A673 (cell line): ENCODE results near the gene RIPOR3. TPM values are rescaled to one million over a fixed set of nuclear protein-coding genes. Genes with fewer than 3 reads are reported as not detected.

Experiments
- BruUV-seq: library from RNA; stranded (reverse); fragments of 400-500 nt; replicated peaks from 2 replicates; lab custom pipeline; 2021; lab: Mats Ljungman, UMichigan
- CTCF ChIA-PET: fragments of 300-600 bp; sonication (Branson Sonifier 250); formaldehyde crosslinking; loops from one replicate; lab custom pipeline; 2022; ENCODE audit warnings: antibody characterized with exemption; lab: Charles Lee
- POLR2A ChIA-PET: fragments of 300-600 bp; sonication (Branson Sonifier 250); formaldehyde crosslinking; loops from one replicate; lab custom pipeline; 2022; ENCODE audit warnings: antibody characterized with exemption; ENCODE audit not compliant: low non-redundant PET; lab: Charles Lee
- DNase-seq: peaks from one replicate; pipeline ENCODE4 v3.0.0-alpha.2; 2015; ENCODE audit warnings: low spot score
- H3K27ac ChIP-seq: fragments of 200-600 bp; sonication (generic); 2 replicates; pipeline ENCODE4 v1.5.1; 2016; ENCODE audit warnings: mixed run types, low read depth, mild to moderate bottlenecking, mixed read lengths, antibody characterized with exemption, low read length; ENCODE audit not compliant: poor library complexity, severe bottlenecking
- H3K27me3 ChIP-seq: fragments of 200-600 bp; sonication (generic); replicated peaks from 2 replicates; pipeline ENCODE4 v1.6.1; 2017; ENCODE audit warnings: mixed run types, low read depth, mild to moderate bottlenecking, mixed read lengths, antibody characterized with exemption, low read length; ENCODE audit not compliant: insufficient read depth, poor library complexity
- H3K36me3 ChIP-seq: fragments of 200-600 bp; sonication (generic); 2 replicates; pipeline ENCODE4 v1.6.1; 2016; ENCODE audit warnings: mixed run types, mild to moderate bottlenecking, mixed read lengths, antibody characterized with exemption, low read length; ENCODE audit not compliant: insufficient read depth, poor library complexity, severe bottlenecking
- H3K4me1 ChIP-seq: fragments of 200-600 bp; sonication (generic); 2 replicates; pipeline ENCODE4 v1.6.1; 2017; ENCODE audit warnings: mixed run types, mild to moderate bottlenecking, mixed read lengths, antibody characterized with exemption, low read length; ENCODE audit not compliant: insufficient read depth, poor library complexity, severe bottlenecking
- H3K4me3 ChIP-seq: fragments of 200-600 bp; sonication (generic); 2 replicates; pipeline ENCODE4 v1.5.1; 2016; ENCODE audit warnings: low read depth, mixed run types, mild to moderate bottlenecking, mixed read lengths, low read length; ENCODE audit not compliant: poor library complexity, severe bottlenecking
- H3K9me3 ChIP-seq: fragments of 200-600 bp; sonication (generic); 2 replicates; pipeline ENCODE4 v1.6.1; 2016; ENCODE audit warnings: mixed run types, low read depth, mild to moderate bottlenecking, mixed read lengths, antibody characterized with exemption, low read length; ENCODE audit not compliant: poor library complexity, severe bottlenecking
- EZH2 ChIP-seq: fragments of 200-600 bp; sonication (generic); IDR thresholded peaks from 2 replicates; pipeline ENCODE4 v1.6.1; 2017; ENCODE audit warnings: borderline replicate concordance, low read depth, mild to moderate bottlenecking, mixed read lengths, antibody characterized with exemption, low read length; ENCODE audit not compliant: poor library complexity, severe bottlenecking
- intact Hi-C: fragments of 100-400 bp; cut with micrococcal nuclease; formaldehyde crosslinking; loops from one replicate; pipeline ENCODE4 v1.10.0; 2022; ENCODE audit not compliant: unreplicated experiment
- total RNA-seq: library from RNA; stranded (reverse); gene quantifications from 2 replicates; pipeline ENCODE4 v1.2.3, GENCODE V29; 2021
- TF ChIP-seq, protein P1 (sequence below): fragments of 300-800, 200-600 bp; sonication (generic); conservative IDR thresholded peaks from 2 replicates; pipeline ENCODE4 v1.5.1; 2017; ENCODE audit warnings: low read depth, mild to moderate bottlenecking, antibody characterized with exemption, low read length, moderate library complexity, mixed read lengths

Gene RIPOR3
- total RNA-seq, 1 experiment from 2014 or later: 19.1 TPM

DNA sequence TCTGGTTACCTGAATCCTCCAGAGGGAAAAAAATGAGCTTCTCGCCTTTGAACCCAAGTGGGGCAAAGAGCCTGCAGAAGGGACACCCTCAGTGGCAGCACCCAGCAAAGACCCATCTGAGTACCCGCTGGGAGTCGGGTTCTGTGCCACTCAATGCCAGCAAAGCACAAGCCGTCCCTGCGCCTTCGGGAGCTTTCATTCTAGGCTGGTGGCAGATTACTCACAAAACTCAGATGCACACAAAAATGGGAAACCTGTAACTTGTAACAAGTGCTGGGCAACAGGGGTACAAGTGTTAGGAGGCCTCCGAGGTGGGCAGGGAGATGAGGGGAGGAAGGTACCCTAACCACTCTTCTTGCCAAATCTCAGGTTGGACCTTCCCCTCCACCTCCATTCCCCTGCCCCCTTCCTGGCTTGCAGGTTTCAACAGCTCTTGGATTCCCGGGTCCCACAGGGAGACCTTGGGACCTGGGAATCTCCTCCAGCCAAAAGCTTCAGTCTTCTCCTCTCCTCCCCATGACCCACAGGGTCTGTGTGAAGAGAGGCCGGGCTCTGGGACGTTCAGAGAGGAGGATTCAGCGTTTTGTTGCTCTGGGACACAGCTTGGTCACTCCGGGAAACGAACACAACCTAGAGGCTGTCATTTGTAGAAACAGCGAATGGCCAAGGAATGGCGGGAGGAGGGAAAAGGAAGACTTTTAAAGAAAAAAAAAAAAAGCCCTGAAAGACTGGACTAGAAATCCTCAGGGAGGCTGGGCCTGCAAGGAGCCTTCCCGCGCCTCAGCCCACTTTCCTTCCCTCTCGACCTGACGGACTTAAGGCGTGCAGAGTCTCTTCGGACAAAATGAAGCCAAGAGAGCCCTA lies 38.8 kb upstream of the RIPOR3 start:
- BruUV-seq: no TSS peak
- ChIA-PET POLR2A (no interaction called here), CTCF (interaction anchor here (0.5 to 1.4 kb wide), 2 partner anchors 13 to 142 kb away, joined by 4 to 6 read pairs; no protein-coding TSS in a partner anchor)
- no peak for TF ChIP-seq EZH2
- TF ChIP-seq, protein P1, sequence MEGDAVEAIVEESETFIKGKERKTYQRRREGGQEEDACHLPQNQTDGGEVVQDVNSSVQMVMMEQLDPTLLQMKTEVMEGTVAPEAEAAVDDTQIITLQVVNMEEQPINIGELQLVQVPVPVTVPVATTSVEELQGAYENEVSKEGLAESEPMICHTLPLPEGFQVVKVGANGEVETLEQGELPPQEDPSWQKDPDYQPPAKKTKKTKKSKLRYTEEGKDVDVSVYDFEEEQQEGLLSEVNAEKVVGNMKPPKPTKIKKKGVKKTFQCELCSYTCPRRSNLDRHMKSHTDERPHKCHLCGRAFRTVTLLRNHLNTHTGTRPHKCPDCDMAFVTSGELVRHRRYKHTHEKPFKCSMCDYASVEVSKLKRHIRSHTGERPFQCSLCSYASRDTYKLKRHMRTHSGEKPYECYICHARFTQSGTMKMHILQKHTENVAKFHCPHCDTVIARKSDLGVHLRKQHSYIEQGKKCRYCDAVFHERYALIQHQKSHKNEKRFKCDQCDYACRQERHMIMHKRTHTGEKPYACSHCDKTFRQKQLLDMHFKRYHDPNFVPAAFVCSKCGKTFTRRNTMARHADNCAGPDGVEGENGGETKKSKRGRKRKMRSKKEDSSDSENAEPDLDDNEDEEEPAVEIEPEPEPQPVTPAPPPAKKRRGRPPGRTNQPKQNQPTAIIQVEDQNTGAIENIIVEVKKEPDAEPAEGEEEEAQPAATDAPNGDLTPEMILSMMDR: no peak
- Histone ChIP-seq H3K4me1 (peaks cover 24% of the 10 kb centered on the region), H3K36me3 (peaks cover 4% of the 10 kb centered on the region), H3K9me3 (no peaks in the 10 kb centered on the region), H3K27me3 (no peaks in the 10 kb centered on the region), H3K27ac (peak overlapping the region; percentile 33), H3K4me3 (peak overlapping the region; percentile 94)
- no peak for DNase-seq
- intact Hi-C loops: loop anchor here (2.0 kb wide), 1 partner anchor 39 kb away; the partner anchor contains the start of gene RIPOR3

DNA sequence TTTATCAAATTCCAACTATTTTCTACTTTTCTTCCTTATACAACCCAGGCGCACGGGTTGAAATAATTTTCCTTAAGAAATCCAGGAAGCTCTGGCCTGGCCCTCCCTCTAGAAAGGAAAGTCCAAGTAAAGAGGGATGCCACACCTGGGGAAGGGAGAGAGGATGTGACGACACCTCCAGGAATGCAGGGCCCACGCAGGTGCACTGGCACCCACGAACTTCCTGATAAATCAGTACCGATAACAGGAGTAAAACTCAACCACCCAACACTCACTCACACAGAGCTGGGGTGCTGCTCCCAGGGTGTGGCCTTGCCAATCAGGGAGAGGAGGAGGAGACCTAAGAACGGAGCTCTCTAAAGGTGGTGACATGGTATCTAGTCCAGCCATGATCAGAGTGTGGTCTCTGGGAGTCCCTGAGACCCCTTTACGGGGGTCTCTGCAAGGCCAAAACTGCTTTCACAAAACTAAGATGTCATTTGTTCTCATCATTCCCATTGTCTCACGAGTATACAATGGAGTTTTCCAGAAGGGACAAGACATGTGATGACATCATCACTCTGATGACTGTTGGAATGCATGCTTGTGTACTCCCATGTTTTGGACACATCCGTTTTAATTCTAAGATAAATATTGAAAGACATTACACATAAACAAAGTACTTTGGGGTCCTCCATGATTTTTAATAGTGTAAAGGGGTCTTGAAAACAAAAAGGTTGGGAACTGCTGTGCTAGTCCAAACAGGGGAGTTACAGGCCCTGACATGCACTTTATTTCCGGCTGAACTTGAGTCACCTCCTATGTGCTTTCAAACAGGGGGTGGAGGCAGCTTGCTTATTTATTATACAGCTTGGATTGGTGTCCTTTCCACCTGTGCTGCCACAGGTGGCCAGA lies 37.9 kb upstream of the RIPOR3 start:
- Histone ChIP-seq H3K4me1 (peaks cover 24% of the 10 kb centered on the region), H3K27ac (no peak overlapping the region), H3K4me3 (no peak overlapping the region), H3K36me3 (no peaks in the 10 kb centered on the region), H3K27me3 (no peaks in the 10 kb centered on the region), H3K9me3 (no peaks in the 10 kb centered on the region)
- ChIA-PET POLR2A (no interaction called here), CTCF (no interaction called here)
- no peak for DNase-seq
- TF ChIP-seq, protein P1: no peak
- no peak for TF ChIP-seq EZH2
- intact Hi-C loops: no loop called here
- no TSS peak for BruUV-seq

DNA sequence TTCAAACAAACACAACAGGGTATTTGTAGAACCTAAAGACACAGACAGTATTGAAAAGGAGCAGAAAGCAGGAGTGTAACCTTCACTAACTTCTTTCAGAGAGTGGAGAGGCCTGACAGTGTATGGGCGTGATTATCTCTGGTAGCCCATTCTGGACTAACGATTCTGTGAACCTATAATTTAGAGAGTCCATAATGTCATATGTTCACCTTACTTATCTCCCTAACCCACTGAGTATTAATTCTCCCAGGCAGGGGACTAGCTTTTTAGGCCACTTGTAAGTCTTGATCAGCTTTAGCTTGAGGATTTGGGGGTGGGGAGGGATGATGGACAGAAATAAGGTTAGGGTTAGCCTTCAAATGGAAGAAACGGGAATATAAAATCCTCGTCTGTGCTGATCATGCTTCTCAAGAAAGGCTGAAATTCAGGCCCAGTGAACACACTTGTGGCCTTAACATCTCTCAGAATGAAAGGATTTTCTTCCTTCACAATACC lies 37.2 kb upstream of the RIPOR3 start:
- Histone ChIP-seq H3K9me3 (no peaks in the 10 kb centered on the region), H3K4me1 (peaks cover 22% of the 10 kb centered on the region), H3K36me3 (no peaks in the 10 kb centered on the region), H3K27me3 (no peaks in the 10 kb centered on the region), H3K4me3 (no peak overlapping the region), H3K27ac (no peak overlapping the region)
- DNase-seq: no peak
- ChIA-PET CTCF (interaction anchor here (0.6 kb wide), 1 partner anchor 550 kb away, joined by 3 read pairs; no protein-coding TSS in a partner anchor), POLR2A (no interaction called here)
- intact Hi-C loops: no loop called here
- no TSS peak for BruUV-seq
- TF ChIP-seq EZH2: no peak
- TF ChIP-seq, protein P1: no peak
